Activated T-cell treated with anti-CD3 and anti-CD28 coated beads for 1 hour (primary cell): Measurements from ENCODE around the gene CLEC2L.

Experiments
- DNase-seq: peaks from one replicate; pipeline ENCODE4 v3.0.0-alpha.2; 2020; ENCODE audit warnings: low read depth

The CLEC2L gene

DNA sequence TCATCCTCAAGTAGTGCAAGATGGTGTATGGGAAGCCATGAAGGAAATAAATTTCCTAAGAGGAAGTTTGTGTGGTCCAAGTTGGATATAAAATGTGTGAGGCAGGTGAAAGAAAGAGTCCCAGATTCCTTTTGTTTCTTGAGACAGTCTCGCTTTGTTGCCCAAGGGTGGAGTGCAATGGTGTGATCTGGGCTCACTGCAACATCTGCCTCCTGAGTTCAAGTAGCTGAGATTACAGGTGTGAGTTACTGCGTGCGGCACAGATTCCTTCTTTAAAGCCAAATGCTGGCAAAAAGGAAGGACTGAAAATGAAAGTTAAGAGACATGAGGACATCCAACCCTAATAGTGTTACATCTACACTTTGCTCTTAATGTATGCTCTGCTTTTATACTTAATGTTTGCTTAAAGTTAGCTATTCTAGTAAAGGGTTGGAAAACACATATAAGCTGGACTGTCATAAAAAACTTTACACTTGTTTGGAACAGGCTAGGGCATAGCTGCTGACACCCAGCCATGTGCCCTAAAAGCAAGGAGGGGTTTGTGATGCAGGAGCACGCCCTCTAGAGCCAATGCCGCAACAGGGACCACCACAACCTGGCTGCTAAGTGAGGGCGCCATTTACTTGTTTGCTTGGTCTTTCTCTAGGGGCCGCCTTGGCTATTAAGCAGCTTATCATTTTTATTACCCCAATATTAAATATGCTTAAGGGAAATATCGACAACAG lies 34.5 kb downstream of the CLEC2L start:
- no peak for DNase-seq

DNA sequence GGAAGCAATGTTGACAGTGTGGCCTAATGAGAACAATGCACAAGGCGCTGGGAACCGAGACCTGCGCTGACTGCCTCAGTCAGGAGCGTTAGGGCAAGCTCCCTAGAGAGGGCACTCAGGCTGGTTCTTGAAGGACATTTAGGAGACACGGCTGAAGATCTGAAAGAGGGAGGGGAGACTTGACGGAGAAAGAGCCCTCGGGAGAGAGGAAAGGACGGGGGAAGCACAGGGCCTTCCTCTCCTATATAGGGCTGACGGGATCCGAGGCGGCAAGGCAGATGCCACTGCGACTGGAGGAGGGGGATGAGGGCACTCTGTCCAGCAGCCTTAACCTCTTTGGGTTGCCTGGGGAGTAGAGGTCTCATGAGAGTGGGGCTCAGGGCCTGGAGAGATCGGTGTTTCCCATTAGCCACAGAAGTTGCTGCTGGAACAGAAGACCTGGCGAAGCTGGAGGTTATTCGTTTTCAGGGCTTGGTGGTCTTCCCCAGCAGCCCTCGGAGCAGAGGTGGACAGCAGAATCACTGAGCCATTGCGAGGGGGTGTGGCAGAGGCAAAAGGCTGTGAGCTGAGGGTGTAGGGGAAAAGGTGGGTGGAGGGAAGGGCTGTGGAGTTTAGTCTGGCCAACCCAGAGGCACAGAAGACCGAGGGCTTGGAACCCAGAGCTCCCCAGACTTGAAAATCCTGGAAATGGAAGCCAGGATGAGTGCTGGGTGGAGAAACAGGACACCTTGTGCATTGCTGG lies 36.0 kb downstream of the CLEC2L start:
- no peak for DNase-seq

DNA sequence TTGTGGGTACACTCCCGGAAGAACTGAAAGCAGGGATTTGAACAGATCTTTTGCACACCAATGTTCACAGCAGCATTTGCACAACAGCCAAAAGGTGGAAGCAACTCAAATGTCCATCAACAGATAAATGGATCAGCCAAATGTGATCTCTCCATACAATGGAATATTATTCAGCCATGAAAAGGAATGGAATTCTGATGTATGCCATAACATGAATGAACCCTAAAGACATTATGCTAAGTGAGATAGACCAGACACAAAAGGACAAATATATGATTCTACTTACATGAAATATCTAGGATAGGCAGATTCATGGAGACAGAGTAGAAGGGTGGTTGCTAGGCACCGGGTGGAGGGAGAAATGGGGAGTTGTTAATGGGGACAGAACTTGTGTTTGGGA lies 36.7 kb downstream of the CLEC2L start:
- no peak for DNase-seq

DNA sequence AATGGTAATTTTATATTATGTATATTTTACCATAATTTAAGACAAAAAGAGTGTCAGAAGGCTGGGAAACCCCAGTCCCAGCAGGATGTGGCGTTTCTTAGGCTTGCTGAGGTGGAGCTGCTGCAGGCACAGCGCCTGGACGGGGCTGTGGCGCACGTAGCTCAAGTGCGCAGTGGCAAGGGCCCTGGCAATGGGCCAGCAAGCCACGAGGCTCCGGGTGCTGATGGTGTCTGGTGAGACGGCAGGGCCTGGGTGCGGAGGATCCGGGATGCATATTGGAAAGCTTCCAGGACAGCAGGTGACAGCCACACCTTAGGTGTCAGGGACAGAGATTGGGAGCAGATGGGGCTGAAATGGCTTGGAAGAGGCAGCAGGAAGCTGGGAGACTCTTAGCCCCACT lies 37.2 kb downstream of the CLEC2L start:
- no peak for DNase-seq

DNA sequence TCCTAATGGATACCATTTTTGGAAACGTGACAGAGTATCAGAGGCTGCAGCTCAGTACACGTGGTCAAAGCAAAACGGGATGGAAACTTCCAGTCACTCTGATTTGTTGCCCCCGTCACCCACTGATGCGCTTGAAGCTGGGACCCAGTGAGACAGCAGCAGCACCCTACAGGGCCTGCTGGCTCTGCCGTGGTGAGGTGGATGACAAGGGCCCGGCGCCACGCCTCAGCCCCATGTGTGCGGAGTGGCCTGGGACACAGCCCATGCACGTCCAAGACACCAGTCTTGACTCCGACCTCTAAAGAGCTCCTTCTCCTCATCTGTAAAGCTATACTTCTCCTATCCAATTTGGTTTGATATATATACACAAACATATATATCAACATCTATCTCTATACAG lies 39.0 kb downstream of the CLEC2L start:
- DNase-seq, result no peak

DNA sequence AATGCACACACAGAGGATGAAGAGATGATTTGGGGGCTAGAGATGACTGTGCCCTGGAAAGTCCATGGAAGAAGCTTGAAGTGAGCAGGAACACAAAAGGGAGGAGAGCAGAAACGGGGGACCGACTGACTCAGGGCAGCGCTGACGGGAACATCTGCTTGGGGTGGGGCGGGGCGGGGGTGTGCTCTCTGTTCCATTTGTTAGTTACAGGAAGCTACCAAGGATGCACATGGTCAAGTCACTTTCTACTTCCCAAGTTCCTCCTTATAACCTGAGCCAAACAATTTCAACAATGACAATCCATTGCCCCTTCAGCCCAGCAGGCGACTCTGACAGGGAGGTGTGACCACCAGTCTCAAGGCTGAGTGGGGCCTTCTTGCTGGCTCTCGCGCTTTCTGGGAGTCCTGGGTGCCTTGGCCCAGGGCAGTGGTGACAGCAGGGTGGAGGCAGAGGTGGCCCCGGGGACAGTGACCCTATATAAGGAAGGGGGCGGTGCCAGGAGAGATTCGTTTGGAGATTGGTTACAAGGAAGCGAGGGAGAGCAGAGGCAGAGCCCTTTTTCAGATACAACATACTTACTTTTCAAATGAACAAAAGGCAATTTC lies 39.6 kb downstream of the CLEC2L start:
- DNase-seq, result no peak

DNA sequence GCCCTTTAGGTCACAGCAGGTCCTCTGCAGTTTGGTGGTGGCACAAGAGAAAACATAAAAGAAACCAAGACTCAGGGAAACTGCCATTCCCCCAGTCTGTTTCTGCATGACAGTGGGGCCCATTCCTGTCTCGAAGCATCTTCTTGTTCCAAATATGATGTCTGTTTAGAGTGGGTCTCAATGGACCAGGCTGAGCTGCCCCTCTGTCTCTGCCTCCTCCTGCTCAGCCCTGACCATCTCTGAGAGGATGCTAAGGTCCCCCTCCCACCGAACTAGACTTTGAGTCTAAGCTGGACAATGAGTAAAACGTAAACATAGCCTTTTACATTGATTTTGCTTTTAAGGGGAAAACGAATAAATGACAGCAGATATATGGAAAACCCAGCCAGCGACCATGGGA lies 40.4 kb downstream of the CLEC2L start:
- no peak for DNase-seq

DNA sequence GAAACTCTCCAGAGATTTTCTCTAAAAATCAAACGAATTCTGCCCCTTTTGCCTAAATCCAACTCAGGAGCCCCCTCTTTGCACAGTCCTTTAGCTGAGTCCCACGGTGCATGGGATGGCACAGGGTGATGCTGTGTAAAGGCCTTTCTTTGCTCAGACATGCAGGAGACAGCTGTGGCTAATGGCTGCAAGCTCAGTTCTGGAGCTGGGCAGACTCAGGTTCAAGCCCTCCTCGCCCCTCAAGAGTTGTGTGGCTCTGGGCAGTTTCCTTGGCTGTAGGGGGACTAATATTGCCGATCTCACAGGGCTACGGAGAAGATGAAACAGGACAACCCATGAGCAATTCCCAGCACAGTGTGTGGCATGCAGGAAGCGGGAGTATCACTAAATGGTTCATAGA lies 42.6 kb downstream of the CLEC2L start:
- DNase-seq, result no peak

DNA sequence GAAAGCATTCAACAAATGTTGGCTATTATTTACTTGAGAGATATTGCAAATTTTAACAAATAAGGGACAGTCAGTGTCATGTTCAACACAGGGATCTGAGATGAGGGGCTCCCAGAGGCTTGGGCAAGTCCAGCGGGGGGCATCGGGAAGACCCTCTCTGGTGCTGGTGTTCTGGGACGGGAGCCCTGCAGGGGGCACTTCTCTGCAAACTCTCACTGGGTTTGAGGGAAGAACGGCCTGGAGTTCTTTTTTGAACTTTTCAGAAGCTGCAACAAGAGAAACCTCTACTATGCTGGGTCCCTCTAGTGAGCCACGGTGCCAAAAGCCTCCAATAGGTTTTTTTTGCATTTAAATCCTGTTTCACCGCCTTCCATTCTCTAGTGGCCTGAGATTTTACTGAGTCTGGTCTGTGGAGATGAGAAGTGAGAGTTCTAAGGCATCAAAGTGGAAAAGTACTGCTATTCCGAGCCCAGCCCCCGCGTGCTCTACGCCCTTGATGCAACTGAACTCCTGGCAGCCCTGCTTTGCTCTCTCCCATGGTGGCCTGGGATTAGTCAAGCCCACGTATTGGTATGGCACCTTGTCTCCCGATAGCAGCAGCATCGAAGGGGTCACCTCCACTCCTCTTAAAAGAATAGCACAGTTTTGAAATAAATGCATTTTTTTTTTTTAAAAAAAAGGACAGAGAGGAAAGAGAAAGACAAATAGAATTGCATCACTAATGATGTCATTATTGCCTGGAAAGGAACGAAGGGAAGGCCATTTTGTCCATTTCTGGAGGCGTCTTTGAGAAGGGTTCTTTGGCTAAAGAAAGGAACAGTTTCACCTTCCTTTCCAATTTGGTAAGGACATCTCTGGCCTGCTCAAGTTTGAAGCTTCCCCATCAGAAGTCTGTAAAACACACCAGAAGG lies 43.5 kb downstream of the CLEC2L start:
- no peak for DNase-seq

DNA sequence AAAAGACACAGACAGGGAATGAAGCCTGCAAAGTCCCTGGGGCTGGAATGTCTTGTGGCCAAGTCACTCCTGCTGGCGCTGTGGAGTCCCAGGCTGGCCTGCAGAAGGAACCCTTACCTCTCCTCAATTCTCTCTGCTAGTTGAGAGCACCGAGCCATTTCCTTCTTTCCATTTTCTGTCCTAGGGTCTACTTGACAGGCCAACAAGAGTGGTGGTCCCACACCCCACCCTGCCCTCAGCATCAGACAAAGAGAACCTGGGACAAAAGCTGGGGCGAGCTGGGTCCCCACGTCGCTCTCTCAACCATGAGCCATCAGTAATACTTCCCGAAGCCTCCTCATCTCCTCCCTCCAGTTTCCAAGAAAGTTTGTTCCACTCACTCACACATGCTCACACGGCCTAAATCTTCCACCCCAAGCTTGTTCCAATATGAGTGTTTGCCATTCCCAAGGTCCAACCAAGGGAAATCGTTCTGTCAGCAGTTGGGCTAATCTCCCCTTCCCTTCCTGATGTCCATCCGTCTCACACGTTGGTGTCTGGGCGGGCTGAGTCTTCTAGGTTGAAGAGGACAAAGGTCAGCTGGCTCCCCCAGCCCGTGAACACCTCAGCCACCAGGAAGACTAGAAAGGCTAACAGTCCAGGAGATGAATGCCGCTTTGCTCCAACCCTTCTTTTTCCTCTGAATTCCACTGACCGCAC lies 44.3 kb downstream of the CLEC2L start:
- DNase-seq, result no peak

DNA sequence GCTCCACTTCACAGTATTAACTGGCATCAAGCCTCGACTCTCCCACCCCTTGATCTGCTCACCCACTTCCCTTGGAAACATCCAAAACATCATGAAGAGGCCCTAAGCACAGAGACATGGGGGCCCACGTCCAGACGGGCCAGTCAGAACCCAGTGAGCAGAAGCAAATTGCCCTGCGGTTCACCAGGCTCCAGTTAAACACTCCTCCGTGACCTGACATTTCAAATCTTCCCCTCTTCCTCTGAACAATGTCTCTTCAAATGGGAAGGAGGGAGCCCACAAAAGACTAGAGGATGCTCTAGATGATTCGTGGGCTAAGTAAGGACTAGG lies 44.8 kb downstream of the CLEC2L start:
- DNase-seq, result no peak

DNA sequence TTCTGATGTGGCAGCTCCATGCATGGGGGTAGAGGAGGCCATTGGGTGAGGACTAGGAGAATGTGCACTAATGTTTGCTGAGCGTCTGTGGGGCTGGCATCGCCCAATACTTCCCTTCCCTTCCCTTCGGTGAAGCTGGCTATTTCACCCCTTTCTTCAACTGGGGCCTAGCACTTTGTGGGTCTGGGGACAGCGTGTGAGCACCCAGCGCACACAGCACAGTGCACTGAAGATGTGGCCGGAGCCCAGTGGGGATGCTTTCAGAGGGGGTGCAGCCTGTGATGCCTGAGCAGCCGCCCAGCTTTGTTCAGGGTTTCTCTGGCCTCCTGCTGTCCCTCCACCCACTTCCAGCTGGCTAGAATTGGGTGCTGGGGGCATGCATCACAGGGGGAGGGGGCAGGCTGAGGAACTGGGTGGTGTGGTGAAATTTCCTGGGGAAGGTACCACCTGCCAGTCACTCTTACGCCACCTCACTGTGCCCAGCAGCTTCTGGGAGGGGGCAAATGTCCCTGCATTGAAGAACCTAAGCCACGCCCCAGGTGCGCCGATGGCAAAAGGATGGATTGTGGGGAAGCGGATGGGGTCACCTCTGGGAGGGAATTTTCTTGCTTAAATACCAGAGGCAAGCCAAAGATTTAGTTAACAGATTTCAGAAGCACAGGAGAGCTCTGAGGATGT lies 45.5 kb downstream of the CLEC2L start:
- no peak for DNase-seq

DNA sequence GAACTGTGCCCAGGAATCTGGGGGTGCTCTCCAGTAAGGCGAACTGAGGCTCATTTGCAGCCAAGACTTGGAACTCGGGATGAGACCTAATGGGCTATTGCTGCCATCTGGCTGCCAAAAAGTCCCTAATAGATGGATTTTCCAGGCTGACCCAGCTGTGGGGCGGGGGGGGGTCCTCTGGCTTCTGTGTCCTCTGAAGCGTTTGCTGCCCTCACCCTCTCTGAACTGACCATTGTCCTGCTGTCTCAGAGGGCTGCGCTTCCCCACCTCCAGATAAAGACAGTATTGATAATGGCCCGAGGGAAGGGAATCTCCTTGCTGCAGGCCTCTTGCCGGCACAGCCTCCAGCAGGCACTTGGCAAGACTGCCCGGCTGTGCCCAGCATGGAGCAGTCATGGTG lies 46.6 kb downstream of the CLEC2L start:
- no peak for DNase-seq

DNA sequence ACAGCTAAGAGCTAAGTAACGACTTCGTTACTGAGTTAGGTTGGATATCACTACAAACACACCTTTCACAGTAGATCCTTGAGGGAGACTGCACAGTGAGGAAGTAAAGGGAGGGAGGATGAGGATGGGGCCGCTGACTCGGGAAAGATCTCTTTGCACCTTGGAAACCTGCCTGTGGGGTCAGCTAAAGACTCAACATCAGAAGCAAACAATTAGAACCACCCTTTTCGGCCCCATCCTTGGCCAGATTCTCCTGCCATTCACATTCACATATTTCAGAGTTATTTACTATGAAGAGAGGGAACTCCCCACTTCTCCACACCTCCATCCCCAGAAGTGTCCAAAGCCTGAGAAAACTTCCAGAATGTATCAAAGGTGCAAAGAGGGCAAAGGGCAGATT lies 47.1 kb downstream of the CLEC2L start:
- no peak for DNase-seq

DNA sequence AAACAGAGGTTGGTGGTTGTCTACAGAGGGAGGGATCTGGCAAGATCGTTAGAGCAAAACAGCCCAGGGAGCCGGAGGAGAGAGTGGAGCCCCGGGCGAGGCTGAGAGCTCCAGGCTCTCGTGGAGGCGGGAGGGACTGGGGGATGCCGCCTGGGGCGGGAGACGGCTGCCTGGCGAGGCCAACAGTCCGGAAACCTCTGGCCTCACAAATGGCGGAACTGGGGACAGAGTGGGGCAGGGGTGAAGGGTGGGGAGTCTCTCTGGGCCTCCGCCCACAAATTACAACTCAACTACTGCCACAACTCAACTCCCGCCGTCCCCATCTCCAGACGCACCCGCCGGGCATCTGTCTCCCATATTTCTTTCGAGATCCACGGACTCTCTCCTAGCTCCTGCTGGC lies 47.7 kb downstream of the CLEC2L start:
- DNase-seq, result no peak

DNA sequence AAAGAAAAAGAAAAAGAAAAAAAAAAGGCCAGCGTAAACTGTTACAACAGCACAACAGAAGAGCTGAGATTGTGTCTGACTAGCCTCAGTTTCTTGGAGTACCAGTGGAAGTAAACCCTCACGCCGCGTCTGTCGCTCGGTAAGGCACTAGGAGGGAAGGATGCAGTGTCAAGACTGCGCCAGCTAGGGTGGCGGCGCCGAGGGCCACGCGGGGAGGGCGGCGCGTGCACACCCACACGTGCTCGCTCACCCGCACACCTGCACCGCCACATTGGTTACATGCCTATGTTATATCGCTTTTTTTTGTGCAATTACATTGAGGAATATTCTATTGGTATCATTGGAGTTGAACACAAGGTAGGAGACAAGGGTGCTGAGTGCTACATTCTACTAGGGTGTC lies 48.2 kb downstream of the CLEC2L start:
- no peak for DNase-seq

DNA sequence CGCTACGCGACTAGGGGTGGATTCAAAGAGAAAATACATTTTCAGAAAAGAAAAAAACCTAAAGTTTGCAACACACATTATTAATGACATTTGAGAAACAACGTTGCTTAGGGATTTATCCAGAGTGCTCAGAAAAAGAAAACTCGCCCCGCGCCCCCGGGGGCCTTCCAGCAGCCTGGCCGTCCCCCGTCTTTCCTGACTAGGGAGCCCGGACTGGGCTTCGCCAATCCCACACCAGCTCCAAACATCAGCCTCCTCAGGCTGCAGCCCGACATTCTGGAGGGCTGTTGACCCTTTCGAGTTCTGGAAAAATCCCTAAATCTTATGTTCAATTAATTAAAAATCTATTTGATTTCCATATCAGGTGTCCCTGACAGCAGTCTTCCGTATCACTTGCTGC lies 48.6 kb downstream of the CLEC2L start:
- no peak for DNase-seq

DNA sequence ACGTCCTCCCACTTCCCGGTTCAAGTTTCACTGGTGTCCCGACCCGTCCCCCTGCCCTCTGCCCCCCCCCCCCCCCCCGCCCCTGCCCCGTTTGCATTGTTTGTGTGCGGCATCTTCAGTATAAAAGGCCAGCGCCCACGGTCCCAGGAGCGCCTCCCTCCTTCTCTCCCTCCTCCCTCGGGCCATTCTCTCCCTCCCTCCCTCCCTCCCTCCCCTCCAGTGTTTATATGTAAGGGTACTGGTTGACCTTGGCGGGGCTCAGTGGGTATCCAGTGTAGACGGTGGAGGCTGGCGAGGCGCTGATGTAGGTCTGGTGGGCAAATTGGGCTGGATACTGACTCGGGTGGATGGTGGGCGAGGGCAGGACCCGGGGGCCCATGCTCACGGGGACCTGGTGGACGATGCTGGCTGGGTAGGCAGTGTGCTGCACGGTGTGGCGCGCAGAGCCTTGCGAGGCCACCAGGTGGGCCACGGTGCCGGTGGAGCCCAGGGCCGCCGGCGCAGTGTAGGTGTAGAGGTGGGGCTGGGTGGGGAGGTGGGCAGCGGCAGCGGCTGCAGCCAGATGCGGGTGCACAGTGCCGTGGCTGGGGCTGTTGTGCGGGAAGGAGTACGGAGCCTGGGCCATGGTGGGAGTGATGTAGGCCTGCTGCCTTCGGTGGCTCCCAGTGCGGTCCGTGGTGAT lies 49.4 kb downstream of the CLEC2L start:
- DNase-seq, result no peak

DNA sequence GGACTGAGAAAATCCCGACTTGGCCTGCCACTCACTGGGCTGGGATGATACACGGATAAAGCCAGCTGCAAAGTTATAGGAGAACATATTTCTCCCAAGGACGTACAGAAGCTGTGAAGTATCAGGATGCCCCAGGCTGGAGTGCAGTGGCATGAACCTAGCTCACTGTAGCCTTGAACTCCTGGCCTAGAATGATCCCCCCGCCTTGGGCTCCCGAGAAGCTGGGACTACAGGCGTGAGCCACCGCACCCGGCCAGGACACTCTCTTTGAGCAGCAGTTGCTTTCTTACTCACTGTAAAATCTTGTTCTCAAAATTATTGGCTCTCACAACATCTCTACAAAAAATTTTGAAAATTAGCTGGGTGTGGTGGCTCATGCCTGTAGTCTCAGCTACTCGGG lies 50.4 kb downstream of the CLEC2L start:
- DNase-seq, result no peak

DNA sequence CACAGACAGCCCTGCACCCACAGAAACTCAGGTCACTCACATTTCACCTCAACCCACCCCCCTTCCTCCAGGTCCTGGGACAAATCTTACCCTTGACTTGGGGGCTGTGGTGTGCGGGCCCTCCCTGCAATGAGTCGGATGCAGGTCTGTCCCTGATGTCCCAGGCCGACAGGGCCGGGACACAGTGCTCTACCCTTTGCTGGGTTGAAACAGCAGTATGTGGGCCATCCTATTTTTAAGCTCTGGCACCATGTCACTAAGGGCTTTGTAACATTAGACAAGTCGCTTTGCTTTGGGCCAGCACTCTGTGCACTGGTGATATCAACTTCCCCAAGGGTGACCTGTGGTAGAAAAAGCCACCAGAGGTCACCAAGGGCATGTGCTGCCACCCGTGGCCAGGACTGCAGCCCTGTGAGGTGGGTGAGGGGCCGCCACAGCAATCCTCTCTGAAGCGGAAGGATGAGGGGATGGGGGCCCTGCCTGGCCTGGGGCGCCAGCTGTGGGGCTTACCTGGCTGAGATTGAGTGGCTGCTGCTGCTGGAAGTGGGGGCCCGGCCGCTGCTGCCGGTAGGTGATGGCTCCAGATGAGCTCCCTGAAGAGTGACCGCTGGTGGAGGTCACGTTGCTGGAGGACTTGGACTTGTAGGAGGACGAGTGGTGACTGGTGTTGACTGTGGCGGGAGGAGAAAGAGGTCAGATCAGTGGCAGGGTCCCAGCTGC lies 51.3 kb downstream of the CLEC2L start:
- DNase-seq, result no peak
